SU-DHL-6 (cell line): ENCODE measurements around the gene FHIP1B.

Source experiments
- H2AFZ ChIP-seq: fragments of 200-600 bp; sonication (generic); 2 replicates; pipeline ENCODE4 v1.6.1; 2014; ENCODE audit warnings: low read depth, mild to moderate bottlenecking, moderate library complexity, mixed read lengths, antibody characterized with exemption, low read length; ENCODE audit not compliant: severe bottlenecking
- H3F3A ChIP-seq: fragments of 200-600 bp; shearing (Covaris generic); 2 replicates; pipeline ENCODE4 v1.6.0; 2016; ENCODE audit warnings: antibody characterized with exemption, mild to moderate bottlenecking; ENCODE audit not compliant: insufficient read depth
- H3K27ac ChIP-seq: fragments of 200-600 bp; sonication (generic); 2 replicates; pipeline ENCODE4 v1.5.1; 2016; ENCODE audit warnings: low read depth, mild to moderate bottlenecking, low read length, moderate library complexity, mixed read lengths
- H3K27me3 ChIP-seq: fragments of 200-600 bp; sonication (generic), shearing (Covaris generic); 2 replicates; pipeline ENCODE4 v1.6.0; 2014; ENCODE audit warnings: mild to moderate bottlenecking, low read length
- H3K36me3 ChIP-seq: fragments of 200-600 bp; sonication (generic); 2 replicates; pipeline ENCODE4 v1.6.1; 2014; ENCODE audit warnings: mild to moderate bottlenecking, low read length, mixed read lengths
- H3K4me2 ChIP-seq: fragments of 300-600, 200-600 bp; shearing (Covaris generic), sonication (generic); 2 replicates; pipeline ENCODE4 v1.6.0; 2014; ENCODE audit warnings: low read length, low read depth, mild to moderate bottlenecking; ENCODE audit not compliant: poor library complexity, severe bottlenecking
- H3K4me3 ChIP-seq: fragments of 200-600 bp; sonication (generic); 2 replicates; pipeline ENCODE4 v1.5.1; 2014; ENCODE audit warnings: antibody characterized with exemption, low read length, mild to moderate bottlenecking, mixed read lengths; ENCODE audit not compliant: insufficient read depth, poor library complexity, severe bottlenecking
- H3K79me2 ChIP-seq: fragments of 200-600 bp; sonication (generic); 2 replicates; pipeline ENCODE4 v1.6.1; 2014; ENCODE audit warnings: mild to moderate bottlenecking, low read length, moderate library complexity; ENCODE audit not compliant: insufficient read depth
- H3K9ac ChIP-seq: fragments of 200-600 bp; sonication (generic); 2 replicates; pipeline ENCODE4 v1.7.0; 2014; ENCODE audit warnings: mild to moderate bottlenecking, low read length
- H3K9me2 ChIP-seq: fragments of 200-600 bp; sonication (generic); replicated peaks from 2 replicates; pipeline ENCODE4 v1.6.1; 2014; ENCODE audit warnings: low read length; ENCODE audit not compliant: insufficient read depth
- H3K9me3 ChIP-seq: fragments of 200-600 bp; sonication (generic); 2 replicates; pipeline ENCODE4 v1.6.1; 2014; ENCODE audit warnings: low read length, mixed read lengths; ENCODE audit not compliant: insufficient read depth
- H4K20me1 ChIP-seq: fragments of 200-600 bp; sonication (generic); 2 replicates; pipeline ENCODE4 v1.6.1; 2014; ENCODE audit warnings: low read depth, mild to moderate bottlenecking, antibody characterized with exemption, low read length, moderate library complexity, mixed read lengths
- CTCF ChIP-seq: fragments of 200-600 bp; sonication (generic); IDR thresholded peaks from one replicate; pipeline ENCODE4 v1.5.1; 2017; ENCODE audit warnings: antibody characterized with exemption, mild to moderate bottlenecking, low read length, moderate library complexity; ENCODE audit not compliant: insufficient read depth, poor library complexity, severe bottlenecking
- EZH2phosphoT487 ChIP-seq: fragments of 200-600 bp; sonication (generic), shearing (Covaris generic); conservative IDR thresholded peaks from 2 replicates; pipeline ENCODE4 v1.6.1; 2018; ENCODE audit warnings: mild to moderate bottlenecking, antibody characterized with exemption, low read length, moderate library complexity, mixed read lengths

FHIP1B gene

GRCh38 chr11:6268820-6269219, 34.4 kb upstream of the FHIP1B start:
- no peak overlapping the region for H3K27ac ChIP-seq
- no peaks in the 10 kb centered on the region for H3K79me2 ChIP-seq
- TF ChIP-seq EZH2phosphoT487 = no peak
- no peak for TF ChIP-seq CTCF
- no peaks in the 10 kb centered on the region for H3F3A ChIP-seq
- H3K4me2 ChIP-seq = no peak overlapping the region
- H3K36me3 ChIP-seq = no peaks in the 10 kb centered on the region
- H3K9ac ChIP-seq = no peak overlapping the region
- no peaks in the 10 kb centered on the region for H4K20me1 ChIP-seq
- H2AFZ ChIP-seq = no peak overlapping the region
- no peaks in the 10 kb centered on the region for H3K9me2 ChIP-seq
- H3K9me3 ChIP-seq = no peaks in the 10 kb centered on the region
- no peaks in the 10 kb centered on the region for H3K27me3 ChIP-seq
- H3K4me3 ChIP-seq = no peak overlapping the region

GRCh38 chr11:6263662-6264061, 29.2 kb upstream of the FHIP1B start:
- Histone ChIP-seq H3K36me3 (no peaks in the 10 kb centered on the region), H3K4me3 (no peak overlapping the region), H3K9me2 (no peaks in the 10 kb centered on the region), H3K27me3 (no peaks in the 10 kb centered on the region), H4K20me1 (no peaks in the 10 kb centered on the region), H3K27ac (no peak overlapping the region), H3K9me3 (no peaks in the 10 kb centered on the region), H3K9ac (no peak overlapping the region), H2AFZ (no peak overlapping the region), H3K79me2 (no peaks in the 10 kb centered on the region), H3K4me2 (no peak overlapping the region), H3F3A (no peaks in the 10 kb centered on the region)
- no peak for TF ChIP-seq EZH2phosphoT487
- no peak for TF ChIP-seq CTCF

- no peaks in the 10 kb centered on the region for H3F3A ChIP-seq
- H3K79me2 ChIP-seq = no peaks in the 10 kb centered on the region
- no peak overlapping the region for H3K9ac ChIP-seq
- H4K20me1 ChIP-seq = no peaks in the 10 kb centered on the region
- H3K27ac ChIP-seq = no peak overlapping the region
- no peaks in the 10 kb centered on the region for H3K9me3 ChIP-seq
- H3K27me3 ChIP-seq = no peaks in the 10 kb centered on the region
- no peak overlapping the region for H3K4me3 ChIP-seq
- no peaks in the 10 kb centered on the region for H3K9me2 ChIP-seq
- no peak for TF ChIP-seq CTCF
- TF ChIP-seq EZH2phosphoT487 = no peak
- H2AFZ ChIP-seq = no peak overlapping the region
- no peaks in the 10 kb centered on the region for H3K36me3 ChIP-seq
- no peak overlapping the region for H3K4me2 ChIP-seq
These were observed 25.8 kb upstream of the FHIP1B start for GRCh38 chr11:6260207-6260726.
